ENCODE data around the gene CHCHD6. TPM values are rescaled to one million over a fixed set of nuclear protein-coding genes. Genes with fewer than 3 reads are reported as not detected.
A peak's percentile ranks its signal among the peaks of the same experiment; 100 is the strongest.

CHCHD6 gene
- total RNA-seq, 1 experiment from 2014 or later: 21.7 TPM

GRCh38 chr3:126896067-126896441, 192.0 kb downstream of the CHCHD6 start:
- no peak overlapping the region for H3K4me3 ChIP-seq
- H3K27ac ChIP-seq: no peak overlapping the region
- no peaks in the 10 kb centered on the region for H3K9me3 ChIP-seq (replicated peaks)
- H3K27me3 ChIP-seq (replicated peaks): no peaks in the 10 kb centered on the region
- no peak for DNase-seq (ENCODE audit: low read depth in 1 of 2, low spot score in 2 of 2)
- no peaks in the 10 kb centered on the region for H3K36me3 ChIP-seq
- peaks cover 12% of the 10 kb centered on the region for H3K4me1 ChIP-seq (replicated peaks)

- Histone ChIP-seq H3K36me3 (no peaks in the 10 kb centered on the region), H3K4me3 (no peak overlapping the region), H3K27me3 (replicated peaks) (no peaks in the 10 kb centered on the region), H3K9me3 (replicated peaks) (no peaks in the 10 kb centered on the region), H3K27ac (no peak overlapping the region), H3K4me1 (replicated peaks) (peaks cover 12% of the 10 kb centered on the region)
- DNase-seq (ENCODE audit: low read depth in 1 of 2, low spot score in 2 of 2): no peak
These were observed 192.9 kb downstream of the CHCHD6 start for GRCh38 chr3:126896968-126897367.

- Histone ChIP-seq H3K4me1 (replicated peaks) (peaks cover 7% of the 10 kb centered on the region), H3K9me3 (replicated peaks) (no peaks in the 10 kb centered on the region), H3K27me3 (replicated peaks) (no peaks in the 10 kb centered on the region), H3K27ac (no peak overlapping the region), H3K4me3 (no peak overlapping the region), H3K36me3 (no peaks in the 10 kb centered on the region)
- no peak for DNase-seq (ENCODE audit: low read depth in 1 of 2, low spot score in 2 of 2)
These were observed 193.9 kb downstream of the CHCHD6 start for GRCh38 chr3:126897943-126898342.

GRCh38 chr3:126900859-126901540, 197.0 kb downstream of the CHCHD6 start:
- Histone ChIP-seq H3K9me3 (replicated peaks) (no peaks in the 10 kb centered on the region), H3K4me3 (no peak overlapping the region), H3K36me3 (no peaks in the 10 kb centered on the region), H3K27ac (no peak overlapping the region), H3K27me3 (replicated peaks) (no peaks in the 10 kb centered on the region), H3K4me1 (replicated peaks) (no peaks in the 10 kb centered on the region; the same call in 1 of the 2 replicates)
- DNase-seq (ENCODE audit: low read depth in 1 of 2, low spot score in 2 of 2): no peak

GRCh38 chr3:126901631-126902030, 197.6 kb downstream of the CHCHD6 start:
- H3K27me3 ChIP-seq (replicated peaks): no peaks in the 10 kb centered on the region
- no peak overlapping the region for H3K27ac ChIP-seq
- no peaks in the 10 kb centered on the region for H3K4me1 ChIP-seq (replicated peaks)

GRCh38 chr3:126903521-126903920, 199.5 kb downstream of the CHCHD6 start:
- Histone ChIP-seq H3K4me1 (replicated peaks) (peaks cover 6% of the 10 kb centered on the region), H3K9me3 (replicated peaks) (no peaks in the 10 kb centered on the region), H3K4me3 (no peak overlapping the region), H3K27ac (no peak overlapping the region), H3K27me3 (replicated peaks) (no peaks in the 10 kb centered on the region), H3K36me3 (no peaks in the 10 kb centered on the region)
- no peak for DNase-seq (ENCODE audit: low read depth in 1 of 2, low spot score in 2 of 2)

More at GRCh38 chr3:126901631-126902030, 197.6 kb downstream of the CHCHD6 start:
- Histone ChIP-seq H3K36me3 (no peaks in the 10 kb centered on the region), H3K9me3 (replicated peaks) (no peaks in the 10 kb centered on the region), H3K4me3 (no peak overlapping the region)
- no peak for DNase-seq (ENCODE audit: low read depth in 1 of 2, low spot score in 2 of 2)

GRCh38 chr3:126907557-126907956, 203.5 kb downstream of the CHCHD6 start:
- no peaks in the 10 kb centered on the region for H3K27me3 ChIP-seq (replicated peaks)
- peaks cover 45% of the 10 kb centered on the region for H3K4me1 ChIP-seq (replicated peaks)
- H3K27ac ChIP-seq: no peak overlapping the region
- no peaks in the 10 kb centered on the region for H3K36me3 ChIP-seq
- DNase-seq (ENCODE audit: low read depth in 1 of 2, low spot score in 2 of 2): no peak
- H3K9me3 ChIP-seq (replicated peaks): no peaks in the 10 kb centered on the region
- no peak overlapping the region for H3K4me3 ChIP-seq

- peak in 1 of 2 experiments; percentile 36 for DNase-seq (ENCODE audit: low read depth in 1 of 2, low spot score in 2 of 2)
- no peaks in the 10 kb centered on the region for H3K36me3 ChIP-seq
- H3K4me1 ChIP-seq (replicated peaks): peaks cover 56% of the 10 kb centered on the region
- peak overlapping the region; percentile 50 for H3K27ac ChIP-seq
- no peaks in the 10 kb centered on the region for H3K9me3 ChIP-seq (replicated peaks)
- no peak overlapping the region for H3K4me3 ChIP-seq
- no peaks in the 10 kb centered on the region for H3K27me3 ChIP-seq (replicated peaks)
These were observed 204.8 kb downstream of the CHCHD6 start for GRCh38 chr3:126908752-126909275.

- Histone ChIP-seq H3K27me3 (replicated peaks) (no peaks in the 10 kb centered on the region), H3K4me1 (replicated peaks) (peaks cover 65% of the 10 kb centered on the region), H3K4me3 (no peak overlapping the region), H3K36me3 (no peaks in the 10 kb centered on the region), H3K9me3 (replicated peaks) (no peaks in the 10 kb centered on the region), H3K27ac (peak overlapping the region; percentile 79)
- no peak for DNase-seq (ENCODE audit: low read depth in 1 of 2, low spot score in 2 of 2)
These were observed 206.2 kb downstream of the CHCHD6 start for GRCh38 chr3:126910231-126910630.

GRCh38 chr3:126911162-126912026, 207.4 kb downstream of the CHCHD6 start:
- Histone ChIP-seq H3K4me1 (replicated peaks) (peaks cover 65% of the 10 kb centered on the region), H3K36me3 (no peaks in the 10 kb centered on the region), H3K27me3 (replicated peaks) (no peaks in the 10 kb centered on the region), H3K9me3 (replicated peaks) (no peaks in the 10 kb centered on the region), H3K4me3 (no peak overlapping the region), H3K27ac (peak overlapping the region; percentile 94)
- DNase-seq (ENCODE audit: low read depth in 1 of 2, low spot score in 2 of 2): peak; percentile 94 to 97

GRCh38 chr3:126912027-126912422, 208.0 kb downstream of the CHCHD6 start:
- Histone ChIP-seq H3K4me1 (replicated peaks) (peaks cover 66% of the 10 kb centered on the region), H3K27me3 (replicated peaks) (no peaks in the 10 kb centered on the region), H3K4me3 (no peak overlapping the region), H3K9me3 (replicated peaks) (no peaks in the 10 kb centered on the region), H3K36me3 (no peaks in the 10 kb centered on the region), H3K27ac (peak overlapping the region; percentile 94)
- no peak for DNase-seq (ENCODE audit: low read depth in 1 of 2, low spot score in 2 of 2)

- Histone ChIP-seq H3K36me3 (no peaks in the 10 kb centered on the region), H3K27ac (peak overlapping the region; percentile 94), H3K9me3 (replicated peaks) (no peaks in the 10 kb centered on the region), H3K27me3 (replicated peaks) (no peaks in the 10 kb centered on the region), H3K4me3 (no peak overlapping the region), H3K4me1 (replicated peaks) (peaks cover 72% of the 10 kb centered on the region)
- no peak for DNase-seq (ENCODE audit: low read depth in 1 of 2, low spot score in 2 of 2)
These were observed 208.6 kb downstream of the CHCHD6 start for GRCh38 chr3:126912491-126913195.

GRCh38 chr3:126913524-126913923, 209.5 kb downstream of the CHCHD6 start:
- Histone ChIP-seq H3K27ac (0 out of 2 replicates have a peak overlapping the region, but pooled peaks have one; percentile 9), H3K9me3 (replicated peaks) (no peaks in the 10 kb centered on the region), H3K4me3 (no peak overlapping the region), H3K27me3 (replicated peaks) (no peaks in the 10 kb centered on the region), H3K4me1 (replicated peaks) (peaks cover 66% of the 10 kb centered on the region), H3K36me3 (no peaks in the 10 kb centered on the region)
- DNase-seq (ENCODE audit: low read depth in 1 of 2, low spot score in 2 of 2): peak in 1 of 2 experiments; percentile 14

Measured in SJSA1 (cell line).